Neural progenitor cell (in vitro differentiated cells): ENCODE data around the gene MITF.

Source experiments
- CTCF ChIP-seq: fragments of 200-600 bp; sonication (generic); IDR thresholded peaks from 2 replicates; pipeline ENCODE4 v1.5.1; 2017; ENCODE audit warnings: antibody characterized with exemption, mild to moderate bottlenecking
- EZH2 ChIP-seq: fragments of 200-600 bp; sonication (generic); IDR thresholded peaks from 2 replicates; pipeline ENCODE4 v1.6.1; 2017; ENCODE audit warnings: antibody characterized with exemption, mild to moderate bottlenecking, moderate library complexity

GRCh38 chr3:69763458-69763857, 24.2 kb downstream of the MITF start:
- TF ChIP-seq CTCF: no peak
- TF ChIP-seq EZH2: no peak
